HEK293 (cell line): ENCODE data around the gene ZFPM1.

Experiments used
- CTCF ChIP-seq: fragments of 450-650 bp; formaldehyde crosslinking; IDR thresholded peaks from 2 replicates; pipeline ENCODE4 v1.5.1; 2016; ENCODE audit warnings: missing biosample characterization, missing genetic modification characterization
- KLF1 ChIP-seq: fragments of 450-650 bp; formaldehyde crosslinking; IDR thresholded peaks from 2 replicates; pipeline ENCODE4 v1.5.1; 2016; ENCODE audit warnings: missing biosample characterization, missing genetic modification characterization
- ZNF530 ChIP-seq: fragments of 450-650 bp; formaldehyde crosslinking; IDR thresholded peaks from 2 replicates; pipeline ENCODE4 v1.5.1; 2016; ENCODE audit warnings: low read depth, missing biosample characterization, missing genetic modification characterization

- TF ChIP-seq KLF1 (no peak), CTCF (tag by site-specific recombination) (no peak), ZNF530 (tag by site-specific recombination) (no peak)
Observed at GRCh38 chr16:88514526-88515232, 61.6 kb downstream of the ZFPM1 start.
